Measurements from ENCODE around the gene LRBA.

- no peak for TF ChIP-seq CTCF (IDR thresholded peaks at IDR 0.05; ENCODE audit: low read depth, low read length, poor library complexity, severe bottlenecking)
- no peak for TF ChIP-seq EZH2phosphoT487 (IDR thresholded peaks at IDR 0.05; ENCODE audit: borderline replicate concordance, low read length)
These were observed 589.9 kb downstream of the LRBA start for GRCh38 chr4:150425161-150425560.
